Right lobe of liver (tissue), 6 donors: ENCODE measurements around the gene GALNS. TPM values are rescaled to one million over a fixed set of nuclear protein-coding genes. Genes with fewer than 3 reads are reported as not detected.
"Not testable (repeated sequence)": the region's sequence is repeated elsewhere in the genome, so short reads cannot be mapped to it uniquely, and the experiment has no call there.

Source experiments
- ATAC-seq, 4 donors: fragments of 200-7000 bp; cut with Tn5 transposase; one replicate each; pipeline ENCODE4 v1.9.1; 2020; ENCODE audit warnings: mild to moderate bottlenecking in 4 of 4, moderate library complexity in 4 of 4
- DNase-seq, 3 donors: peaks; one replicate each; pipeline ENCODE4 v3.0.0-alpha.2; 2020
- H3K27ac ChIP-seq, 3 donors: fragments of 200-600 bp; one replicate each; pipeline ENCODE4 v1.8.0; 2022
- H3K27me3 ChIP-seq, 2 donors: fragments of 200-600 bp; one replicate each; pipeline ENCODE4 v1.8.0; 2022
- H3K36me3 ChIP-seq, 4 donors: fragments of 200-600 bp; sonication (generic) in 1 of 4; one replicate each; pipeline versions ENCODE4 v1.5.1 to v1.8.0; 2017 to 2022; ENCODE audit warnings: control low read depth in 1 of 4
- H3K4me1 ChIP-seq, 4 donors: fragments of 200-600 bp; sonication (generic) in 1 of 4; one replicate each; pipeline versions ENCODE4 v1.5.1 to v1.8.0; 2017 to 2022; ENCODE audit warnings: control low read depth in 1 of 4
- H3K4me3 ChIP-seq, 3 donors: fragments of 200-600 bp; one replicate each; pipeline ENCODE4 v1.8.0; 2022
- H3K9me3 ChIP-seq, 4 donors: fragments of 200-600 bp; sonication (generic) in 1 of 4; one replicate each; pipeline versions ENCODE4 v1.5.1 to v1.8.0; 2017 to 2022; ENCODE audit warnings: control low read depth in 1 of 4
- POLR2A ChIP-seq: fragments of 450-650 bp; IDR thresholded peaks from one replicate; pipeline ENCODE4 v1.6.1; 2017; ENCODE audit warnings: antibody characterized with exemption, mild to moderate bottlenecking
- WGBS: methylation state at CpG from one replicate; pipeline ENCODE4 v1.1.6; 2018; ENCODE audit warnings: low coverage, low lambda C conversion rate; ENCODE audit not compliant: insufficient coverage; ENCODE audit errors: missing lambda C conversion rate; 5-methylcytosine and 5-hydroxymethylcytosine counted together
- intact Hi-C, 2 donors: fragments of 100-400 bp; cut with DNase I; formaldehyde crosslinking; loops; one replicate each; pipeline versions ENCODE4 v1.11.2 to v1.14.1; 2022
- total RNA-seq, 6 experiments: library from RNA; depleted of rRNA in 2 of 6; stranded (reverse); fragments of >200 nt in 2 of 6; fragmentation: NEBNext Ultra II Directional in 3 of 6; extraction: Animal tissue kit (Norgen Biotek cat#: 25700) in 3 of 6; gene quantifications; one replicate each; pipeline versions ENCODE4 v1.1.0 to v1.2.4, GENCODE V29; 2016 to 2023
- TF ChIP-seq, protein P1 (sequence below), 4 donors: fragments of 200-600 bp in 3 of 4; fragments of 450-650 bp in 1 of 4; IDR thresholded peaks; one replicate each; pipeline versions ENCODE4 v1.5.1 to v1.8.0; 2016 to 2022; ENCODE audit warnings: antibody characterized with exemption in 4 of 4, mild to moderate bottlenecking in 2 of 4
- donor health status: DM: no; HTN: yes; CAD: no.
- donor health status: DM: no; HTN: no; CAD: no.
- donor health status: DM: no; HTN: no; CAD: no.
- donor health status: DM: no; HTN: yes; CAD: no.
- donor health status: DM: no; HTN: yes; CAD: no.

GALNS gene
- total RNA-seq, 6 experiments from 2014 or later, result 9.2 to 20.6 (median 16.5) TPM

DNA sequence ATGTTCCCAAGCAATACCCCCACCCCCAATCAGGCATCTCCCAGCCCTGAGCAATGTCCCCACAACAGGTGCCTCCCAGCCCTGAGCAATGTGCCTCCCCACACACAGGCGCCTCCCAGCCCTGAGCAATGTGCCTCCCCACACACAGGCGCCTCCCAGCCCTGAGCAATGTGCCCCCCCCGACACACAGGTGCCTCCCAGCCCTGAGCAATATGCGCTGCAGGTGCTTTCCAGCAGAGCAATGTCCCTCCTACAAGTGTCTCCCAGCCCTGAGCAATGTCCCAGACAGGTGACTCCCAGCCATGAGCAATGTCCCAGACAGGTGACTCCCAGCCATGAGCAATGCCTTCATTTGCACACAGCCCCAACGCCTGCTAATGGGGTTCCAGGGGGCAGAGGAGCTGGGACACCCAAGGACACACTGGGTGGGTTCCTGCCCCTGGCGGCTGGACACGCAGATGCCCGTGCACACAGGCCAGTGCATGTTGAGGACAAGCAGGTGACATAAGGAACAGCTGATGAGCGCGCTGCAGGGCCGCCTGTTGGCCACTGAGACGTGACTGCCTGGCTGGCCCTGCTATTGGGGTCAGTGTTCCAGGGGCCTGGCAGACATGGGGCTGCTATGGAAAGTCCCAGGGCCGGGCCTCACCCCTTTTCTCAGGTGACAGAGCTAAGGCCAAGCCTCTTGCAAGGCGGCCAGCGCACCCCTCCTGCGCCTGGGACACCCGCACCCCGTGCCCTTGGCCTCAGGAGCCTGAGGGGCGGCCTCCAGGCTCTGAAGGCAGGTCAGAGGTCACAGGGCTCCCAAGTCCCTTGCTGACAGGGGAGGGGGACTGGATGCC is 36.6 kb upstream of the GALNS start:
- DNase-seq (no peak), ATAC-seq (no peak)
- Histone ChIP-seq H3K27ac (no peak overlapping the region), H3K27me3 (no peaks in the 10 kb centered on the region), H3K9me3 (no peaks in the 10 kb centered on the region), H3K4me1 (no peaks in the 10 kb centered on the region), H3K36me3 (no peaks in the 10 kb centered on the region), H3K4me3 (no peak overlapping the region)
- TF ChIP-seq, protein P1, sequence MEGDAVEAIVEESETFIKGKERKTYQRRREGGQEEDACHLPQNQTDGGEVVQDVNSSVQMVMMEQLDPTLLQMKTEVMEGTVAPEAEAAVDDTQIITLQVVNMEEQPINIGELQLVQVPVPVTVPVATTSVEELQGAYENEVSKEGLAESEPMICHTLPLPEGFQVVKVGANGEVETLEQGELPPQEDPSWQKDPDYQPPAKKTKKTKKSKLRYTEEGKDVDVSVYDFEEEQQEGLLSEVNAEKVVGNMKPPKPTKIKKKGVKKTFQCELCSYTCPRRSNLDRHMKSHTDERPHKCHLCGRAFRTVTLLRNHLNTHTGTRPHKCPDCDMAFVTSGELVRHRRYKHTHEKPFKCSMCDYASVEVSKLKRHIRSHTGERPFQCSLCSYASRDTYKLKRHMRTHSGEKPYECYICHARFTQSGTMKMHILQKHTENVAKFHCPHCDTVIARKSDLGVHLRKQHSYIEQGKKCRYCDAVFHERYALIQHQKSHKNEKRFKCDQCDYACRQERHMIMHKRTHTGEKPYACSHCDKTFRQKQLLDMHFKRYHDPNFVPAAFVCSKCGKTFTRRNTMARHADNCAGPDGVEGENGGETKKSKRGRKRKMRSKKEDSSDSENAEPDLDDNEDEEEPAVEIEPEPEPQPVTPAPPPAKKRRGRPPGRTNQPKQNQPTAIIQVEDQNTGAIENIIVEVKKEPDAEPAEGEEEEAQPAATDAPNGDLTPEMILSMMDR (IDR thresholded peaks at IDR 0.05), result no peak
- intact Hi-C loops, result no loop called here
- WGBS, result 74% methylated on average over 3 of the region's 19 CpGs

DNA sequence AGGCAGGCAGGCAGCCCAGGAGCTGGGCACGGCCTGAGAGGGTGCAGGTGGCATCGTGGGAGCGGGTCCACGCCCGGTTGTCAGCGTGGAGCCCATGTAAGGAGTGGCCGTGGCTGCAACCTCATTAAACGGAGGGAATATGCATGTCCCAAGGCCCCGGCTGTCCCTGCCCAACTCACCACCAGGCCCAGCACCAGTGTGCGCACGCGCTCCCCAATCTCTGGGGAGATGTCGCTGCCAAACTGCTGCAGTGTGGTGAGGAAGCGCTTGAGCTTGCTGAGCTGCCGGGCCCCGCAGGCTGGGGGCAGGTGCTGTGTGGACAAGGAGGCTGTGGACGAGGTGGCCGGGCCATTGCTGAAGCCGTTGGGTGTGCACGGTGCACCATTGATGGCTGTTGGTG is 35.3 kb upstream of the GALNS start:
- no peak overlapping the region for H3K27ac ChIP-seq
- no peaks in the 10 kb centered on the region for H3K36me3 ChIP-seq
- no peaks in the 10 kb centered on the region for H3K9me3 ChIP-seq
- WGBS, result 96% methylated on average over 4 of the region's 20 CpGs
- TF ChIP-seq, protein P1 (IDR thresholded peaks at IDR 0.05), result no peak
- TF ChIP-seq POLR2A, result no peak
- intact Hi-C loops, result no loop called here
- H3K4me3 ChIP-seq, result no peak overlapping the region
- DNase-seq (no peak), ATAC-seq (no peak)
- H3K4me1 ChIP-seq, result no peaks in the 10 kb centered on the region
- H3K27me3 ChIP-seq, result no peaks in the 10 kb centered on the region

DNA sequence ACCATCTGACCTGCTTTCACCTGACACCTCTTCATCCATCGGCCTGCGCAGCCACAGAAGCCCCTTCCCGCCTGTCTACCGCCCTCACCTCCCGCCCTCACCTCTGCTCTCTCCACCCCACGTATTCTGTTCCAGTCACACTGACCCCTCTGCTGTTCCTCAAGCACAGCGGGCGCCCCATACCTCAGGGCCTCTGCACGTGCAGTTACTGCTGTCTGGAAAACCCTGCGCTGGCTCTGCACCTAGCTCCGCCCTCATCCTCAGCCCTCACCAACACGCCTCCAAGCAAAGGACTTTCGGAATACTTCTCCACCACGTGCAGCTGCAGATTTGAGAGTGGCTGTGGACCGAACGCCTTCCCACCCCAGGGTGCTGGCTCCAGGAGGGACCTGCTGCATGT is 34.3 kb upstream of the GALNS start:
- Histone ChIP-seq H3K4me3 (no peak overlapping the region), H3K27me3 (no peaks in the 10 kb centered on the region), H3K4me1 (no peaks in the 10 kb centered on the region), H3K36me3 (no peaks in the 10 kb centered on the region), H3K9me3 (no peaks in the 10 kb centered on the region), H3K27ac (no peak overlapping the region)
- TF ChIP-seq POLR2A, result no peak
- TF ChIP-seq, protein P1 (IDR thresholded peaks at IDR 0.05), result no peak
- DNase-seq (no peak), ATAC-seq (no peak)
- intact Hi-C loops, result no loop called here
- WGBS, result 93% methylated on average over 12 of the region's 16 CpGs

DNA sequence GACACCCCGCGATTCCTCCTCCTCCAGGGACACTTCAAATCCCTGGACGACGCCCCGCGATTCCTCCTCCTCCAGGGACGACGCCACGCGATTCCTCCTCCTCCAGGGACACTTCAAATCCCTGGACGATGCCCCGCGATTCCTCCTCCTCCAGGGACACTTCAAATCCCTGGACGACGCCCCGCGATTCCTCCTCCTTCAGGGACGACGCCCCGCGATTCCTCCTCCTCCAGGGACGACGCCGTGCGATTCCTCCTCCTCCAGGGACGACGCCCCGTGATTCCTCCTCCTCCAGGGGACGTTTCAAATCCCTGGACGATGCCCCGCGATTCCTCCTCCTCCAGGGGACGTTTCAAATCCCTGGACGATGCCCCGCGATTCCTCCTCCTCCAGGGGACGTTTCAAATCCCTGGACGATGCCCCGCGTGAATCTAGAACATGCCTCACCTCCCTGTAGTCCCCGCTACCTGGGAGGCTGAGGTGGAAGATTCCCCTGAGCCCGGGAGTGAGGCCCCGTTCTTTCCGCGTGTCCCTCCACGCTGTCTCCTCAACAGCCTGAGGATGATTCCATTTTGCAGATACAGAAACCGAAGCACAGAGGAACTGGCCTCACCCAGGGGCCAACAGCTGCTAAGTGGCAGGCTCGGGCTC is 33.1 kb upstream of the GALNS start:
- H3K36me3 ChIP-seq, ATAC-seq, H3K4me1 ChIP-seq, H3K4me3 ChIP-seq, H3K9me3 ChIP-seq, H3K27me3 ChIP-seq, DNase-seq, intact Hi-C loops, H3K27ac ChIP-seq: not testable (repeated sequence)
- WGBS, result 94% methylated on average over 22 of the region's 48 CpGs
